Measurements from ENCODE around the gene RNMT. TPM values are rescaled to one million over a fixed set of nuclear protein-coding genes. Genes with fewer than 3 reads are reported as not detected.
A peak's percentile ranks its signal among the peaks of the same experiment; 100 is the strongest.

Gene RNMT
- total RNA-seq, 1 donor from 2014 or later = 19.7 TPM

DNA sequence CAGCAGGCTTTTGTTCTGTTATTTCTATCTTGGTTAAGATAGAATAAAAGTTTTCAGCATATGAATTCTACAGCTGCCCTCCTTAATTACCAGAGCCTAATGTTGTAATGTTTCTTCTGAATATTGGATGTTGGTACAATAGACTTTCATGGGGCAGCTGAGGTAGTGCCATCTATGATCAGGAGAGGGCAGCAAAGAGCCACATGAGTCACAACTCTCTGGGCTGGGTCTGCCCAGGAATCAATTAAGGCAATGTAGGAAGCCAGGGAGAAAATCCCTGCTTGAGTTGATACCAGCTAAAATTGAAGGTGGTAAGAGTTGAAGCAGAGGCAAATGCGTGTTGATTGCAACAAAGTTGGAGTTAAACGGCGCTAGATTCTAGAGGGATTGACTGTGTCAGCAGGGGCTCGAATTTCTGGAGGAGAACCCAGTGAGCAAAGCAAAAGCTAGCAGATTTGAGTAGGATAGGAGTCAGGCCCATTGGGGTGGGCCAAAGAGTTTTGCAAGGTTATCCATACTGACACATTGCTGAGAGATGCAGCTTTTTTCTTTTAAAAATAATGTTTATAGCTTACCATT, 86.9 kb downstream of the RNMT start:
- peak; percentile 77 for ATAC-seq

Other genes with a start within 250 kb of the RNMT start
- gene FAM210A, start 115 bp upstream of the RNMT start, total RNA-seq = 14.6 TPM
- gene MC5R, start 97.5 kb downstream of the RNMT start, total RNA-seq = 0.28 TPM
- not detected for gene MC2R, start 188.9 kb downstream of the RNMT start, total RNA-seq

Data from esophagus mucosa (tissue), 1 donor.